GM18511 (cell line): ENCODE measurements around the gene ESPL1.
A peak's percentile ranks its signal among the peaks of the same experiment; 100 is the strongest.

Experiments used
- ATAC-seq: cut with Tn5 transposase; IDR thresholded peaks from one replicate; pipeline ENCODE4 v1.9.1; 2021; ENCODE audit warnings: mild to moderate bottlenecking, moderate library complexity; ENCODE audit not compliant: unreplicated experiment

ESPL1 gene

DNA sequence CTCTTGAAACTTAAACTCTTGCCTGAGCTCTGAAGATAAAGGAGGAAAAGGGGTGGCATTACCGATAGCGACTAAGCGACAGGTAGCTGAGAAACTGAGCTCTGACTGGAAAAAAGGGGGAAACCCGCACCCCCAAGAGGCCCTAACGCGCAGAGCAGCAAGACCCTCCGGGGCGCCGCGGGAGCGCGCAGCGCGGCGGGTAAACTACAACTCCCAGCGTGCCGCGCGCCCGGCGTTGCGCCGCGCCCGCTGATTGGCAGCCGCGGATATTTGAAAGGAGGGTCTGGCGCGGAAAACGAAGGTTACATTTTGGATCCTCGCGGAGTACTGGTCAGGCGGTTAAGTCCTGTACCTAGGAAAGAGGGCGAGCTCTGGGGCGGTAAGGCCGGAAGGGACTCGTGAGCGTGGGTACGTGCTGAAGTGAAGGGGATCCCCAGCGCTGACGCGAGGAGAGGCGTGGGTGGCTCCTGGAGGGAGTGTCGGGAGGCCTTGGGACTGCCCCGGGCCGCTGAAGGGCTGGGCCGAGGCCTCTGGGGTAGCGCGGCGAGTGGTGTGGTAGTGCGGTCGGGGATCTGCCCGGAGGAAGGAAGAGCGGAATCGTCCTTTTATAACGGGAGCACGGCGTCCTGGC is at the start of gene ESPL1:
TSS of gene ESPL1 (plus strand) at position 301 of the 631 bp plus-strand sequence. CDS start 468 bp downstream, outside the sequence.
- ATAC-seq: peak; percentile 91

DNA sequence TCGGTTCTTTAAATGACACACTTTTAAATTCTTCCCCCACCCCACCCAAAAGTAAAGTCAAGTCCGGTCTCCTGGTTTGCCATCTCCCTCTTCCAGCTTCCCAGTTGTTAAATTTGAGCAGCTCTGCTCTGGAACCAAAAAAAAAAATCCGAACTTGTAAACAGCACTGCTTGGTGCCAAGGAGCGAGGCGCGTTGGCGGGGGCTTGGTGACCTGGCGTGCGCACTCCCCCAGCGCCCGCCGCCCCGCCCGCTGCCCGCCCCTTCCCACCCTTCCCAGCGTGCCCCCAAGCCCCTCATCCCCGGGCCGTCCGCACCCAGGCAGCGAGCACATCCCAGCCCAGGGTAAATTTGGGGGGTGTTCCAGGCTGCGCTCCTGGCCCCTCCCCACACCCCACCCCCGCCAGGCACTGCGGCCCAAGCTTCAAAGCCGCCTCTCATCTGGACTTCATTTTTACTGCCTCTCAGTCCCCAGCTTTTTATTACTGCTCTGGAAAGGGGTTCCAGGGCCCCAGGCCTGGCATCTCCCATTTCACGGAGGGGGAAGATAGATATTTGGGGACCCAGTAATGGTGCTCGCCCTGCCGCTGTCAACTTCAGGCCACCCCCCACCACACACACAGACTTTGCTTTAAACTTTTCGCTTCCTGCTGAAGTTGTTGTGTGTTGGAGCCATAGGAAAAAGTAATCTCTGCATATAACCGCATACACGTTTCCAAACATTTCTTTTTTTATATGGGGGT is 49.4 kb upstream of the ESPL1 start:
- ATAC-seq: no peak

GRCh38 chr12:53219292-53219955 is 48.7 kb upstream of the ESPL1 start:
- ATAC-seq: peak; percentile 27

- ATAC-seq: peak; percentile 52
Measured at GRCh38 chr12:53219956-53220693, 48.0 kb upstream of the ESPL1 start.

DNA sequence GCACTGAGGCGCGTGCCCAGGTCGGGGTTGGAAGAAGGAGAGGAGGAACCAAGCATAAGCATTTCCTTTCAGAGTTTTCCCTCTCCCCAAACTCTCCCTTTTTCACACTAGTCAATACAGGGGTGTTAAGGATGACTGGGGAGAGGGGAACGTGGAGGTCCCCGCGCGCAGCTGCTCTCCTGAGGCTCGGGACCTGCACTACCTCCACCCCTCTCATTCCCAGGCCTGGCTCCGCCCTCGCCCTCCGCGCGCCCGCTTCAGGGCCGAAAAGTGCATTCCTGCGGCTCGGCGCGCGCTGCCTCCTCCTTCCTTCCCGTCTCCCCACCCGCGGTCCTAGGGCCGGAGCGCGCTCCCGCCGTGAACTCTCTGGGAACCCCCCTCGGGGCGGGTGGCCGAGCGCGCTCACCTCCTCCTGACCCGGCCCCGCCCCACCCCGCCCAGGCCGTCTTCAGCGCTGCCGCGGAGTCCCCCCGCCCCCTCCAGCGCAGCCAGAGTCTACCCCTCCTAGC is 47.4 kb upstream of the ESPL1 start:
- ATAC-seq: peak; percentile 66

DNA sequence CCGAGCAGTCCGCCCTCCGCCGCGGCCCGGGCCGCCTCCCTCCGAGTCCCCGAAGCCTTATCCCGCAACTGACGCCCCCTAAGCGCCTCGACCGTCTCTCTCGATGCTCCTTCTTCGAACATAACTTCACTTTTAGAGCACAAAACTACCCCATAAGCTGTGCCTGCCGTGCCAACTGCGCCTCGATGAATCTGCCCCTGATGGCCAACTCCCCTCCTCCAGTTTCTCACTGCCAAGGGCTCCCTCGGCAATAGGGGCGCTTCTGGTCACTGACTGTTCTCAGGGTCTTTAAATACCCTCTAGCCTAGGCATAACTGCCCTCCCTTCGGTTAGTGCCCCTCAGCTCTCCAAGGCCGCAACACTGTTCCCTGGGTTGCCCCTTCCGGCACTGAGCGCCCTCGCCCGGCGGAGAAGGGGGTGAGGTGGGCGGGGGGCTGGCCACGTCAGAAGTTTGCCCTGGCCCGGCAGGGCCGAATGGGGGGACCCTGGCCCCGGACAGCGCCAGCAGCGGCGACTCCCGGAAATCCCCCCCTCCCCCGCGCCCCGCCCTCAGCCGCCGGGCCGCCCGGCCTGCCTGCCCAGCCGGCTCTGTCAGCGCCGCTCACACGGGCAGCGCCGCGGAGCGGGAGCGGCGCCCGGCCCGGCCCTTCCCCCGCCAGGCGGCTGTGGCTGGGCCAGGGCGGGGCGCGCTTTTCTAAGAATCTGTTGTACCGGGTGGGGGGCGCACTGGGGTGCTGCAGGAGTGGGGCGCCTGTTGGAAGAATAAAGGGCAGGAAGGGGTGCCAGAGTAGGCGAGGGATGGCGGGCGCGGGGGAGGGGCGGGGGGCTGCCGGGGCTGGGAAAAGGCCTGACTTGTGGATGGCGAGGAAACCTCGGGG is 46.7 kb upstream of the ESPL1 start:
- ATAC-seq: peak; percentile 35

DNA sequence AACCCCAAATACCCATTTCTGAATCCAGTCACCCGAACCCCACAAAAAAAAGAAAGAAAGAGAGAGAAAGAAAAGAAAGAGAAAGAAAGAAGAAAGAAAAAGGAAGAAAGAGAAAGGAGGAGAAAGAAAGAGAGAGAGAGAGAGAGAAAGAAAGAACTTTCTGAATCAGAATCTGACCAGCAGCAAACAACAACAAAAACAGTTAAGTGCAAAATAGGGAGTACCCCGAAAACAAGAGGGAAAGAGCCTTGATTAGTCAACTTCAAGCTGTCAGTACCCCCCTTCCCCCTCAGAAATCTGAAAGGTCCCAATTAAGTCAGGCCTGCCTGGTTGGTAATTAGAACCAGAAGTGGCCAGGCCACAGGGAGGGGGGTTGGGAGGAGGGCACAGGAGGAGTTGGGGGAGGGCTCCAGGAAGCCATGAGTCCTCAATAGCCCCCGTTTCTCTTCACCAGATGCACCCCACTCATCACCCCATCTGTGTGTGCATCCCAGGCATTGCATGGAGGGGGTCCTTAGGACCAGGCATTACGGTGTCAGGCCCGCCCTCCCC is 45.9 kb upstream of the ESPL1 start:
- ATAC-seq: no peak

DNA sequence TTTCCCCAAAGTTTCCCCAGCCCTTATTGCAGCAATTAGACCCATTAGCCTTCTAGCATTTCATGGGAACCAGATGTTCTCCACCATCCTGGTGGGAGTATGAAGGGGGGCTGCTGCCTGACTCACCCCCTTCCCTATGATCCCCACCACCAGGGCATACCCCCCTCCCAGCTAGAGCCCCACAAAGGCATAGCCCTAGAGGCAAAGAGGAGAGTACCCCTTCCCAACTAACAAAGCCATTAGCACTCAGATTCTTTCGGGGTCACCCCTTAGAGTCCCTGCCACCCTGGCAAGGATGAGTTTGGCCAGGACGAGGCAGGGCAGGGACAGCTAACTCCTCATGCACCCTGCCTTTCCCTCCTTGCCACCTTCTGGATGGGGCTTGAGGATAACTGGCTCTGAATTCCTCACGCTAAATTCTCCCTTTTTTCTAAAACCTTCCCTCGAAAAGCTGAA is 45.3 kb upstream of the ESPL1 start:
- ATAC-seq: no peak

DNA sequence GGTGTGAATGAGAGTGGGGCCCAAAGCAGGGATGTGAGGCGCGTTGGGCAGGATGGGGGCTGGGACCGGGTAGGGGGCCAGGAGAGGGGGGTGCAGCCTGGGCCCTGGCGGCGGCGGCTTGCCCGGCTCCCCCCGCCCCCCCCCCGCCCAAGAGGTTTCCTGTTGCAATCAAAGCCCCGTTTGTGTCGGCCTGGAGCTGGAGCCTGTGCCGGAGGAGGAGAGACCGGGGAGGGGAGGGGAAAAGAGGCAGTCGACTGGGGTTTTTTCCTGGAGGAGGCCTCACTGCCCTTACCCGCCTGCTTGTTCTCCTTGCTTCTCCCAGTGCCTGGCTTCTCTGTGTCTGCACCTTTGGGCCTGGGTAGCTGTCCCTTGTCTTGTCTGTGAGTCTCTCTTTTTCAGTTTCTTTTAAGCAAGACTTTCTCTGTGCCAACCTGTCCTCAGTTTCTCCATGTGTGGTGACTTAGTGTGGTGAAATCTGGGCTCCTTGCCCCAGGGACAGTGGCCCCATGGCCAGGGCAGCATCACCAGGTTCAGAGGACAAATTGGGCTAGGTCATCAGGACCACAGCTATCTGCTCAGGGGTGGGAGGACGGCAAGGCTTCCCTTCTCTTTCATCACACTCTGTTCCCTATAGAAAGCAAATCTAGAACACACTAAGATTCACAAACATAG is 44.6 kb upstream of the ESPL1 start:
- no peak for ATAC-seq

DNA sequence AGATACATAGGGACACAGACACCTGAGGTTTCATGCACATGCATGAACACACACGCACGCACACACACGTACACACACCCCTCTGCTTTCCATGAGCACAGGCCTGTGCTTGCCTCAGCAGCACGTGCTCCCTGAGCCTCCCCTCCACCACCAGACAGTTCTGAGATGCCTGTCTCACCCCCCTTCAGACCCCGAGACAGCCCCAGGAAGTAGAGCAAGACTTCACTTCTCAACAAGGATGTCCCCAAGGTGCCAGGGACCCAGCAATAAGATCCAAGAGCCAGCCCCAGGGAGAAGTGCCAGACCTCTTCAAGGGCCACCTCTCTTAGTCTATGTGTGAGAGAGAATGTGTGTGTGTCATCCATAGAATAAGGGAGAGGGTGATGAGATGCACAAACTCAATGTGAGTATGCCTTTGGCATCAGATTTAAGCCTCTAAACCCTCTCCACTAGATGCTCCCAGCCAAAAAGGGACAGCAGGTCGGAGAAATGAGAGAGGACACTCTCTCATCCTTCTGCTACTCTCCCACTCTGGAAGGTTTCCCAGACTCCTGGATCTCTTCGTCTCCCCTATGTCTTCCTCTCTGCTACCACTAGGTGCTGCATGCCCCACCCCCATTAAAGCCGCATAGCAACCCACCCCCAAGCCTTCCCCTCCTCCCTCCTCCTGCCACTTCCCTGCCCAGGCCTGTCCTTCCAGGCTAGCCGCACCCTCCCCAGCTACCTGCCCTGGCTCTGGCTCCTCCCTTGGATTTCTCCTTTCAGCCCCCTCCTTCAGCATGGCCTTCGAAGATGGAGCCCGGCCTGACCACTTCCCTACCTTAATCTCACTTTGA is 43.8 kb upstream of the ESPL1 start:
- ATAC-seq: no peak

- no peak for ATAC-seq
Measured at GRCh38 chr12:53224897-53225634, 43.0 kb upstream of the ESPL1 start.

DNA sequence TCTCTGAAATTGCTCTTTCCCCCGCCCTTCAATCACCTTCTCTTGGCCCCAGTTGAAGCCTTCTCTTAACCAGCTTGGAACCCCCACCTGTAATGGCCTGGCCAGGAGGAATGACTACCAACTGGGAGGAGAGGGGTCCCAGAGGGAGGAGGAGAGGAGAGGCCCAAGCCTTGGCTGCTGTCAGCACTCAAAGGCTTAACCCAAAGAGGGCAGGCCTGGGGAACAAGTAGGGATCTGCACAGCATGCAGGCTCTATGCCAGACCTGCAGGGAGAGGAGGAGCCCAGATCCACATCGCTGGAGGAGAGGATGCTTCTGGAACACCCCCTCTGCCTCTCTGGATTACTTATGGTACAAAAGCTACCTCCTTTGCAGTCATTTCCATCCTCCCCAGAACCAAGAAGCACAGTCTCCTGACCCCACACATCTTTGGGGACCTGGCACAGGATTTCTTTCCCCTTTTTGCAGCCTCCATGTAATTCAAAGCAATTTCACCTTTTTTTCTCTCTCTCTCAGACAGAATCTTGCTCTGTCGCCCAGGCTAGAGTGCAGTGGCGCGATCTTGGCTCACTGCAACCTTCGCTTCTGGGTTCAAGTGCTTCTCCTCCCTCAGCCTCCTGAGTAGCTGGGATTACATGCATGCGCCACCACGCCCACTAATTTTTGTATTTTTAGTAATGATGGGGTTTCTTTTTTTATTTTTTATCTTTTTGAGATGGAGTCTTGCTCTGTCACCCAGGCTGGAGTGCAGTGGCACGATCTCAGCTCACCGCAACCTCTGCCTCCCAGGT is 42.3 kb upstream of the ESPL1 start:
- ATAC-seq: no peak

DNA sequence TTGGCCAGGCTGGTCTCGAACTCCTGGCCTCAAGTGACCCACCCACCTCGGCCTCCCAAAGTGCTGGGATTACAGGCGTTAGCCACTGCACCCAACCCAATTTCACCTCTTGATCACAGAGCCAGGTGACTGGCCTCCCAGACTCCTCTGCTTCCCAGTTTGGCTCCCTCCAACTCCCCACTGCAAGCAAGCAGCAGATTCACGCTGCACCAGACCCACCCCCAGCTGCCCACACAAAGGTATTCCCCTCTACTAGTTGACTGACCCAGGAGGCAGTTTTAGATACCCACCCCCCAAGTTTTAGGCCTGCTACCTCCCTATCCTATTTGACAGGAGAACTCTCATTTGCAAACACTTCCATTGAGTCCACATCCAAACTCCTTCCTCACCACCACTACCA is 41.3 kb upstream of the ESPL1 start:
- ATAC-seq: no peak

GRCh38 chr12:53227341-53227740 is 40.8 kb upstream of the ESPL1 start:
- ATAC-seq: no peak

DNA sequence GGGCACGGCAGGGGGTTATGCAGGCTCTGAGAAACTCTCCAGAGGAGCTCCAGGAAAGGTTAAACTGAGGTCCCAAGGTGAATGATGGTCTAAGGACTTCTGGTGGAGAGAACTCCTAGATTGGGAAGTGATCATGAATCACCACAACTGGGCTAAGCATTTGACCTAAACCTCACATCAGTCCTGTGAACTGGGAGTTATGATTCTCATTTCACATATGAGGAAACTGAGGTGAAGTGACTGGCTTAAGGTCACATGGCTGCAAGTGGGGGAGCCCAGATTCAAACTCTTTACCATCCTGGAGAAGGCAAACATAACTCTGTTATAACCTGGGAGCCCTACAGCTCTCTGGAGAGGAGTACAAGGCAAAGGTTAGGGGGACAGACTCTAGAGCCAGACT is 40.3 kb upstream of the ESPL1 start:
- ATAC-seq: no peak

GRCh38 chr12:53229454-53229853 is 38.6 kb upstream of the ESPL1 start:
- no peak for ATAC-seq
